Endodermal cell (in vitro differentiated cells): ENCODE data around the gene SELENOF. TPM values are rescaled to one million over a fixed set of nuclear protein-coding genes. Genes with fewer than 3 reads are reported as not detected.

Experiments
- DNase-seq: peaks from one replicate; pipeline ENCODE4 v3.0.0-alpha.2; 2017
- H3K27ac ChIP-seq: 2 replicates; pipeline ENCODE4 v1.5.1; 2013; ENCODE audit warnings: mild to moderate bottlenecking, low read depth, low read length, moderate library complexity
- H3K27me3 ChIP-seq: 2 replicates; pipeline ENCODE4 v1.6.1; 2013; ENCODE audit warnings: mild to moderate bottlenecking, low read length, moderate library complexity; ENCODE audit not compliant: insufficient read depth, control insufficient read depth, poor library complexity, severe bottlenecking
- H3K36me3 ChIP-seq: 2 replicates; pipeline ENCODE4 v1.7.0; 2013; ENCODE audit warnings: mild to moderate bottlenecking, low read length, moderate library complexity; ENCODE audit not compliant: control insufficient read depth, insufficient read depth
- H3K4me1 ChIP-seq: one replicate; pipeline ENCODE4 v1.7.0; 2013; ENCODE audit warnings: low read length; ENCODE audit not compliant: control insufficient read depth, insufficient read depth
- H3K4me3 ChIP-seq: 2 replicates; pipeline ENCODE4 v1.5.1; 2013; ENCODE audit warnings: mild to moderate bottlenecking, low read length, moderate library complexity
- H3K9ac ChIP-seq: 2 replicates; pipeline ENCODE4 v1.6.1; 2013; ENCODE audit warnings: mild to moderate bottlenecking, low read length, moderate library complexity; ENCODE audit not compliant: poor library complexity, severe bottlenecking; ENCODE audit errors: extremely low read depth
- H3K9me3 ChIP-seq: 2 replicates; pipeline ENCODE4 v1.6.1; 2013; ENCODE audit warnings: mild to moderate bottlenecking, low read length, moderate library complexity; ENCODE audit not compliant: control insufficient read depth
- H3K27ac Mint-ChIP-seq: 2 replicates; pipeline ENCODE4 v1.8.0; 2020; ENCODE audit warnings: mixed read lengths
- H3K27me3 Mint-ChIP-seq: 2 replicates; pipeline ENCODE4 v1.8.0; 2021; ENCODE audit warnings: mild to moderate bottlenecking, mixed read lengths; ENCODE audit not compliant: insufficient read depth
- H3K36me3 Mint-ChIP-seq: 2 replicates; pipeline ENCODE4 v1.8.0; 2020; ENCODE audit warnings: low read depth, mixed read lengths
- H3K4me1 Mint-ChIP-seq: 2 replicates; pipeline ENCODE4 v1.8.0; 2020; ENCODE audit warnings: mixed read lengths
- H3K4me3 Mint-ChIP-seq: 2 replicates; pipeline ENCODE4 v1.8.0; 2020; ENCODE audit warnings: mild to moderate bottlenecking, moderate library complexity, mixed read lengths
- H3K9me3 Mint-ChIP-seq: 2 replicates; pipeline ENCODE4 v1.8.0; 2020; ENCODE audit warnings: mild to moderate bottlenecking, mixed read lengths
- WGBS, 2 experiments: methylation state at CpG; one replicate each; pipeline versions ENCODE4 v1.1.5 to v1.1.7; 2013; ENCODE audit warnings: missing lambda C conversion rate in 2 of 2, mixed read lengths in 1 of 2; ENCODE audit not compliant: insufficient coverage in 1 of 2, insufficient read length in 1 of 2; 5-methylcytosine and 5-hydroxymethylcytosine counted together
- total RNA-seq, 2 donors: library from RNA; stranded (reverse); fragmentation: NEBNext Ultra II Directional in 1 of 2; extraction: Animal tissue kit (Norgen Biotek cat#: 25700) in 1 of 2; gene quantifications; 2 replicates in 1 of 2; 3 replicates in 1 of 2; pipeline ENCODE4 v1.2.1, GENCODE V29; 2021
- TF ChIP-seq, protein P1 (sequence below): fragments of 200-600 bp; sonication (generic); conservative IDR thresholded peaks from 2 replicates; pipeline ENCODE4 v1.5.0; 2021; ENCODE audit warnings: antibody characterized with exemption, mild to moderate bottlenecking

The SELENOF gene
- total RNA-seq, 2 donors from 2014 or later = 140 to 166 TPM

DNA sequence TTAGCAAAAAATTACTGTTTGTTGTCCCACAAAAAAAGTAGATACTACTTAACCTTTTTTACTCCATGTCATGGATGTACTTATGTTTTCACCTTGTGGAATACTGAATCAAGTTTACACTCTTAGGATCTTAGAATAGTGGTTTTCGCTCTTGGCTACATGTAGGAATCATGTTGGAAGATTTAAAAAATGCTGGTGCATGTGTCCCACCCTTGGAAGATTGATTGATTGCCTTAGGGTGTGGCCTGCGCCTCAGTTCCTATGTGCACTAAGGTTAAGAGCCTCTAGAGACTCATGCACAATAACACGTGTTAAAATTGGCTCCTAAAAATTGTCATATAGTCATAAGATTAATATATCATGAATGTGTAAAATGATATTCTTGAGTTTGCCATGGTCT is 25.5 kb upstream of the SELENOF start:
- no peak overlapping the region for H3K27ac ChIP-seq
- no peak overlapping the region for H3K9ac ChIP-seq
- H3K27ac Mint-ChIP-seq = peak overlapping the region; percentile 20
- H3K36me3 ChIP-seq = no peaks in the 10 kb centered on the region
- H3K4me3 ChIP-seq = no peak overlapping the region
- no peaks in the 10 kb centered on the region for H3K27me3 ChIP-seq
- TF ChIP-seq, protein P1, sequence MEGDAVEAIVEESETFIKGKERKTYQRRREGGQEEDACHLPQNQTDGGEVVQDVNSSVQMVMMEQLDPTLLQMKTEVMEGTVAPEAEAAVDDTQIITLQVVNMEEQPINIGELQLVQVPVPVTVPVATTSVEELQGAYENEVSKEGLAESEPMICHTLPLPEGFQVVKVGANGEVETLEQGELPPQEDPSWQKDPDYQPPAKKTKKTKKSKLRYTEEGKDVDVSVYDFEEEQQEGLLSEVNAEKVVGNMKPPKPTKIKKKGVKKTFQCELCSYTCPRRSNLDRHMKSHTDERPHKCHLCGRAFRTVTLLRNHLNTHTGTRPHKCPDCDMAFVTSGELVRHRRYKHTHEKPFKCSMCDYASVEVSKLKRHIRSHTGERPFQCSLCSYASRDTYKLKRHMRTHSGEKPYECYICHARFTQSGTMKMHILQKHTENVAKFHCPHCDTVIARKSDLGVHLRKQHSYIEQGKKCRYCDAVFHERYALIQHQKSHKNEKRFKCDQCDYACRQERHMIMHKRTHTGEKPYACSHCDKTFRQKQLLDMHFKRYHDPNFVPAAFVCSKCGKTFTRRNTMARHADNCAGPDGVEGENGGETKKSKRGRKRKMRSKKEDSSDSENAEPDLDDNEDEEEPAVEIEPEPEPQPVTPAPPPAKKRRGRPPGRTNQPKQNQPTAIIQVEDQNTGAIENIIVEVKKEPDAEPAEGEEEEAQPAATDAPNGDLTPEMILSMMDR = no peak
- no peaks in the 10 kb centered on the region for H3K9me3 Mint-ChIP-seq
- H3K4me3 Mint-ChIP-seq = no peak overlapping the region
- no peaks in the 10 kb centered on the region for H3K36me3 Mint-ChIP-seq
- DNase-seq = no peak
- H3K4me1 Mint-ChIP-seq = peaks cover 35% of the 10 kb centered on the region
- H3K27me3 Mint-ChIP-seq = no peaks in the 10 kb centered on the region
- no peaks in the 10 kb centered on the region for H3K4me1 ChIP-seq
- WGBS, 2 experiments = 93% methylated on average over 2 to 3 of the region's 3 CpGs
- no peaks in the 10 kb centered on the region for H3K9me3 ChIP-seq

DNA sequence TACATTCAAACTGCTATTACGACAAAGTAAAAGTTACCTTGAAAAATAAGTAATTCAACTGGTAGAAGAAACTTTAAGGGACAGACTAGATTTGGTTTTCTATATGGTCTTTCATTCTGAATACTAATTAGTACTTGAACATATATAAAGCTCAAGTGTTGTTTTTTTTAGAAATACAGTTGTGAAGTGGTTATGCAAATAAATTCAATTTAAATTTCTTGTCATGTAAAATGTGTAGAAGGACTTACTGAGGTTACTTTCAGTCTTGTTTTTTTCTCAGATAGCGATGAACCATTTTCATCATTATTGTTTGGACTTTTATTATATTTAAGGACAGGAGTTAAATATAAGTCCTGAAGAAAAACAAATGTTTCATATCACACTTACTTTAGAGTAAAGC is 24.9 kb upstream of the SELENOF start:
- no peaks in the 10 kb centered on the region for H3K4me1 ChIP-seq
- TF ChIP-seq, protein P1 = no peak
- H3K36me3 ChIP-seq = no peaks in the 10 kb centered on the region
- WGBS, 2 experiments = 71 to 86% methylated on average over 1 to 2 of the region's 2 CpGs
- Mint-ChIP-seq H3K9me3 (no peaks in the 10 kb centered on the region), H3K4me1 (peaks cover 41% of the 10 kb centered on the region), H3K27ac (peak overlapping the region; percentile 20), H3K4me3 (no peak overlapping the region), H3K36me3 (no peaks in the 10 kb centered on the region), H3K27me3 (no peaks in the 10 kb centered on the region)
- H3K27ac ChIP-seq = no peak overlapping the region
- DNase-seq = no peak
- no peaks in the 10 kb centered on the region for H3K9me3 ChIP-seq
- H3K27me3 ChIP-seq = no peaks in the 10 kb centered on the region
- H3K4me3 ChIP-seq = no peak overlapping the region
- no peak overlapping the region for H3K9ac ChIP-seq

- Histone ChIP-seq H3K27ac (no peak overlapping the region), H3K9me3 (no peaks in the 10 kb centered on the region), H3K36me3 (no peaks in the 10 kb centered on the region), H3K27me3 (no peaks in the 10 kb centered on the region), H3K9ac (no peak overlapping the region), H3K4me3 (no peak overlapping the region), H3K4me1 (peaks cover under 1% of the 10 kb centered on the region)
- Mint-ChIP-seq H3K4me3 (no peak overlapping the region), H3K27me3 (no peaks in the 10 kb centered on the region), H3K4me1 (peaks cover 45% of the 10 kb centered on the region), H3K27ac (no peak overlapping the region), H3K36me3 (no peaks in the 10 kb centered on the region), H3K9me3 (no peaks in the 10 kb centered on the region)
- TF ChIP-seq, protein P1 = no peak
- DNase-seq = no peak
- WGBS, 2 experiments = 73% methylated on average over 1 of the region's 1 CpG; no CpG with 5 or more reads in 1 of the 2 experiments
Measured at GRCh38 chr1:86938450-86938849, 24.5 kb upstream of the SELENOF start.
